ENCODE data around the gene FN3K.

Gene FN3K

DNA sequence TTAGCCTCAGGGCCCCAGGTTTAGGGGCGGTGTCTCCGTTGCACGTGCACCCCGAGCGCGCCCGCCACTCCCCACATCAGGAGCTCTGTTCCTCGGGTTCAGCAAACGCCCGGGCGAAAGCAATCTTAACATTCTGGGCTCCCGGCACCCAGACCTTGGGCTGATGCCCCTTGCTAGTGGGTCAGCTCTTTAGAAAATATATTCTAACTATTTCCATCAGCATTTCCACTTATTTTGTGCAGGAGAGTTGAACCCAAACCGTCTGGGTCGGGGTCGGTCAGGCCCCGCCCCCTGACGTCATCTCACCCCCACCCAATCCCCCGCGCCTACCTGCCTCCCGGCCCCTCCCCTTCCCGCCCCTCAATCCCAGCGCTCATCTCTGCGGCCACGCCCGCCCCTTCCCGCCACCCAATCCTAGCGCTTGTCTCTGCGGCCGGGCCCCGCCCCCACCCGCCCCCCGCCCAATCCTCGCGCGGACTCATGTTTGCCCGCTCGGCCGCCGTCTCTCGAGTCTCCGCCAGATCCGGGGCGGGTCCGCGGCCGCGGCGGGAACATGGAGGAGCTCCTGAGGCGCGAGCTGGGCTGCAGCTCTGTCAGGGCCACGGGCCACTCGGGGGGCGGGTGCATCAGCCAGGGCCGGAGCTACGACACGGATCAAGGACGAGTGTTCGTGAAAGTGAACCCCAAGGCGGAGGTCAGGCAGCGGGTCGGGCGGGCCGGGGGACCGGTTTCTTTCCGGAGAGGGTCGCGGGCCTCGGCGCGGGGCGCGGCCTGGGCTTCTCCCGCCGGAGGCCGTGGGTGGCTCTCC lies 19.0 kb upstream of the FN3K start, which contains the start of gene FN3KRP:
Gene FN3KRP (plus strand): TSS at position 504 of the 808 bp plus-strand sequence. CDS start 50 bp downstream, at position 554.
- Histone ChIP-seq H3K36me3 (ENCODE audit: low read depth) (peaks cover 30% of the 10 kb centered on the region), H3K4me1 (ENCODE audit: insufficient read depth, poor library complexity, severe bottlenecking) (peaks cover 5% of the 10 kb centered on the region), H3K27me3 (ENCODE audit: insufficient read depth, poor library complexity, severe bottlenecking) (no peaks in the 10 kb centered on the region), H3K9me3 (ENCODE audit: severe bottlenecking) (no peaks in the 10 kb centered on the region), H3K27ac (ENCODE audit: poor library complexity, severe bottlenecking) (peak within 1 kb of the TSS; percentile 33), H3K4me3 (ENCODE audit: severe bottlenecking) (peak within 1 kb of the TSS; percentile 84)
- DNase-seq (ENCODE audit: low spot score): peak; percentile 97
- peak; percentile 87 for ATAC-seq (ENCODE audit: low read depth)
- TF ChIP-seq, protein P1, sequence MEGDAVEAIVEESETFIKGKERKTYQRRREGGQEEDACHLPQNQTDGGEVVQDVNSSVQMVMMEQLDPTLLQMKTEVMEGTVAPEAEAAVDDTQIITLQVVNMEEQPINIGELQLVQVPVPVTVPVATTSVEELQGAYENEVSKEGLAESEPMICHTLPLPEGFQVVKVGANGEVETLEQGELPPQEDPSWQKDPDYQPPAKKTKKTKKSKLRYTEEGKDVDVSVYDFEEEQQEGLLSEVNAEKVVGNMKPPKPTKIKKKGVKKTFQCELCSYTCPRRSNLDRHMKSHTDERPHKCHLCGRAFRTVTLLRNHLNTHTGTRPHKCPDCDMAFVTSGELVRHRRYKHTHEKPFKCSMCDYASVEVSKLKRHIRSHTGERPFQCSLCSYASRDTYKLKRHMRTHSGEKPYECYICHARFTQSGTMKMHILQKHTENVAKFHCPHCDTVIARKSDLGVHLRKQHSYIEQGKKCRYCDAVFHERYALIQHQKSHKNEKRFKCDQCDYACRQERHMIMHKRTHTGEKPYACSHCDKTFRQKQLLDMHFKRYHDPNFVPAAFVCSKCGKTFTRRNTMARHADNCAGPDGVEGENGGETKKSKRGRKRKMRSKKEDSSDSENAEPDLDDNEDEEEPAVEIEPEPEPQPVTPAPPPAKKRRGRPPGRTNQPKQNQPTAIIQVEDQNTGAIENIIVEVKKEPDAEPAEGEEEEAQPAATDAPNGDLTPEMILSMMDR (IDR thresholded peaks at IDR 0.05; ENCODE audit: poor library complexity, severe bottlenecking): no peak

DNA sequence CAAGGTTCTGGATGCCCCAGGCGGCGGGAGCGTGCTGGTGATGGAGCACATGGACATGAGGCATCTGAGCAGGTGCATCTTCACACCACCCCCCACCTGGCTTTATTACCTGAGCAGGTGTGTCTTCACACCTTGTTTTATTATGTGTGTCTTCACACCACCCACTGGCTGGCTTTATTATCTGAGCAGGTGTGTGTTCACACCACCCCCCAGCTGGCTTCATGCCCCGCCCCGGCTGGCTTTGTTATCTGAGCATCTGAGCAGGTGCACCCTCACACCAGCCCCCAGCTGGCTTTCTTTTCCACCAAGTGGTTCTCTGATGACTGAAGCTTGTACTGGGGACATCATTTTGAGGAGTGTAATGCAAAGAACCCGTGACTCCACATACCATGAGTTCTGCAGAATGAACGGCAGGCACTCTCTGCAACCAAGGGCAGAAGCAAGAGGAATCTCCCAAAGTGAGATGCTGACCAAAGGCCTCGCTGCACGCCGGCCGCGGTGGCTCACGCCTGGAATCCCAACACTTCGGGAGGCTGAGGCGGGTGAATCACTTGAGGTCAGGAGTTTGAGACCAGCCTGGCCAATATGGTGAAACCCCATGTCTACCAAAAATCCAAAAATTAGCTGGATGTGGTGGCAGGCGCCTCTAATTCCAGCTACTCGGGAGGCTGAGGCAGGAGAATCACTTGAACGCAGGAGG lies 16.3 kb upstream of the FN3K start:
- ATAC-seq (ENCODE audit: low read depth) (no peak), DNase-seq (ENCODE audit: low spot score) (no peak)
- Histone ChIP-seq H3K27ac (ENCODE audit: poor library complexity, severe bottlenecking) (no peak overlapping the region), H3K9me3 (ENCODE audit: severe bottlenecking) (no peaks in the 10 kb centered on the region), H3K4me3 (ENCODE audit: severe bottlenecking) (no peak overlapping the region), H3K27me3 (ENCODE audit: insufficient read depth, poor library complexity, severe bottlenecking) (no peaks in the 10 kb centered on the region), H3K36me3 (ENCODE audit: low read depth) (peaks cover 48% of the 10 kb centered on the region), H3K4me1 (ENCODE audit: insufficient read depth, poor library complexity, severe bottlenecking) (peaks cover 5% of the 10 kb centered on the region)
- TF ChIP-seq, protein P1 (IDR thresholded peaks at IDR 0.05; ENCODE audit: poor library complexity, severe bottlenecking): no peak

DNA sequence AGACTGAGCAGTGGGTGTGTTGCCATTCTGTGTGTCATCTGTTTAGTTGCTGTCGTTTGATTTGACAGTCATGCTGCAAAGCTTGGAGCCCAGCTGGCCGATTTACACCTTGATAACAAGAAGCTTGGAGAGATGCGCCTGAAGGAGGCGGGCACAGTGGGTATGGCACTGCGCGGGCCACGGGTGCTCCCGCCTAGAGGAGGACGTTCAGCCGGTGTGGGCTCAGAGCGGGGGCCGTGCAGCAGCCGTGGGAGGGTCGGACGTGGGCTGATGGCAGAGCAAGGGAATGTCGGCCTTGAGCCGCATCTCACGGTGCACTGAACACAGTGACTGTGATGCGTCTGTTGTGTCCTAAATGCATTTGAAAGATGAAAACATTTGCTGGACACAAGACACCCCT lies 15.2 kb upstream of the FN3K start:
- Histone ChIP-seq H3K36me3 (ENCODE audit: low read depth) (peaks cover 51% of the 10 kb centered on the region), H3K4me3 (ENCODE audit: severe bottlenecking) (no peak overlapping the region), H3K9me3 (ENCODE audit: severe bottlenecking) (no peaks in the 10 kb centered on the region), H3K27me3 (ENCODE audit: insufficient read depth, poor library complexity, severe bottlenecking) (no peaks in the 10 kb centered on the region), H3K4me1 (ENCODE audit: insufficient read depth, poor library complexity, severe bottlenecking) (peaks cover 5% of the 10 kb centered on the region), H3K27ac (ENCODE audit: poor library complexity, severe bottlenecking) (no peak overlapping the region)
- no peak for ATAC-seq (ENCODE audit: low read depth)
- no peak for DNase-seq (ENCODE audit: low spot score)
- TF ChIP-seq, protein P1 (IDR thresholded peaks at IDR 0.05; ENCODE audit: poor library complexity, severe bottlenecking): no peak

DNA sequence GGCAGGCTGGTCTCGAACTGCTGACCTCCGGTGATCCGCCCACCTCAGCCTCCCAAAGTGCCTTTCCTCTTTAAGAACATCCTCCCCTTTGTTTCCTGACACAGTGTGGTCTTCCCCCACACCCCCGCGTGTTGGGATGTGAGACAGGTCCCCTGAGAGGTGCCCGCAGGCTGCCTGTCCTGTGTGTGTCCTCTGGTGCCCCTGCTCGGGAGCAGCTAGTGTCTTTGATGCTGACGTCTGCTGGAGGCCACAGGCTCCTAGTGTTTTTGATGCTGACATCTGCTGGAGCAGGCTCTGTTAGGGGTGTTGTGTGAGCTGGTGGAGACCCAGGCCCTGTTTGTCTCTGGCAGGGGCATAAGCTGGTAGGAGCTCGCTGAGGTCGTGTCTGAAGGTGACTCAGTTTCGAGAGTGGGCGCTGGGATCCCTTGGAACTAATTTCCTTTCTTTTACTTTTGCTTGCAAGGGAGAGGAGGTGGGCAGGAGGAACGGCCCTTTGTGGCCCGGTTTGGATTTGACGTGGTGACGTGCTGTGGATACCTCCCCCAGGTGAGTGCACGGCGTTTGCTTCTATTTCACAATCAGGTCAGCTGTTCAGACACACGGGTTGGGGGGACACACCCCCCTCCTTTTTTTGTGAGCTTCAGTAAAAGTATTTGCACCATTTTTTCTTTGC lies 12.9 kb upstream of the FN3K start:
- DNase-seq (ENCODE audit: low spot score) (no peak), ATAC-seq (ENCODE audit: low read depth) (no peak)

More for the DNA sequence above, 12.9 kb upstream of the FN3K start:
- TF ChIP-seq, protein P1 (IDR thresholded peaks at IDR 0.05; ENCODE audit: poor library complexity, severe bottlenecking): no peak
- peaks cover 54% of the 10 kb centered on the region for H3K36me3 ChIP-seq (ENCODE audit: low read depth)
- no peak overlapping the region for H3K27ac ChIP-seq (ENCODE audit: poor library complexity, severe bottlenecking)
- H3K27me3 ChIP-seq (ENCODE audit: insufficient read depth, poor library complexity, severe bottlenecking): no peaks in the 10 kb centered on the region
- no peak overlapping the region for H3K4me3 ChIP-seq (ENCODE audit: severe bottlenecking)
- no peaks in the 10 kb centered on the region for H3K9me3 ChIP-seq (ENCODE audit: severe bottlenecking)
- no peaks in the 10 kb centered on the region for H3K4me1 ChIP-seq (ENCODE audit: insufficient read depth, poor library complexity, severe bottlenecking)

All from RWPE2 (cell line).